Measurements from ENCODE around the gene LARP1. TPM values are rescaled to one million over a fixed set of nuclear protein-coding genes. Genes with fewer than 3 reads are reported as not detected.
A peak's percentile ranks its signal among the peaks of the same experiment; 100 is the strongest.

The LARP1 gene
- polyA plus RNA-seq, 4 donors: 16.8 to 104 (median 43.0) TPM

- H3K36me3 ChIP-seq (ENCODE audit: control insufficient read depth in 3 of 3, insufficient read depth in 2 of 3, low read depth in 1 of 3, low read length in 3 of 3): peaks cover 0 to 2% (median 0%) of the 10 kb centered on the region in 3 donors
- peak overlapping the region; percentile 5 to 88 (median 86) for H3K27ac ChIP-seq (ENCODE audit: low read depth in 1 of 3, low read length in 2 of 3)
- H3K4me1 ChIP-seq (ENCODE audit: control insufficient read depth in 3 of 3, insufficient read depth in 2 of 3, low read depth in 1 of 3, low read length in 2 of 3): peaks cover 0 to 19% (median 2%) of the 10 kb centered on the region in 3 donors
- no peaks in the 10 kb centered on the region for H3K27me3 ChIP-seq (ENCODE audit: control insufficient read depth in 3 of 3, insufficient read depth in 3 of 3, low read length in 3 of 3)
- peak; percentile 68 to 78 for DNase-seq
- WGBS, 3 donors: 17 to 60% (median 19%) methylated on average over 2 of the region's 2 CpGs
- H3K4me3 ChIP-seq (ENCODE audit: low read depth in 1 of 3, low read length in 3 of 3): peak overlapping the region in 1 of 3 donors; percentile 52
- FAIRE-seq: no peak
- no peaks in the 10 kb centered on the region for H3K9me3 ChIP-seq (ENCODE audit: control insufficient read depth in 2 of 2, insufficient read depth in 1 of 2, low read depth in 1 of 2, low read length in 1 of 2)
These were observed 41.5 kb upstream of the LARP1 start for GRCh38 chr5:154713615-154714125.

GRCh38 chr5:154714266-154714986 is 40.8 kb upstream of the LARP1 start:
- H3K4me3 ChIP-seq (ENCODE audit: low read depth in 1 of 3, low read length in 3 of 3): peak overlapping the region in 1 of 3 donors; percentile 22
- peaks cover 0 to 4% (median 0%) of the 10 kb centered on the region in 3 donors for H3K36me3 ChIP-seq (ENCODE audit: control insufficient read depth in 3 of 3, insufficient read depth in 2 of 3, low read depth in 1 of 3, low read length in 3 of 3)
- no peaks in the 10 kb centered on the region for H3K27me3 ChIP-seq (ENCODE audit: control insufficient read depth in 3 of 3, insufficient read depth in 3 of 3, low read length in 3 of 3)
- WGBS, 3 donors: 6 to 35% (median 14%) methylated on average over 10 of the region's 10 CpGs
- DNase-seq (peak; percentile 64 to 91), FAIRE-seq (no peak)
- peaks cover 0 to 19% (median 2%) of the 10 kb centered on the region in 3 donors for H3K4me1 ChIP-seq (ENCODE audit: control insufficient read depth in 3 of 3, insufficient read depth in 2 of 3, low read depth in 1 of 3, low read length in 2 of 3)
- H3K27ac ChIP-seq (ENCODE audit: low read depth in 1 of 3, low read length in 2 of 3): peak overlapping the region; percentile 45 to 87 (median 70)
- H3K9me3 ChIP-seq (ENCODE audit: control insufficient read depth in 2 of 2, insufficient read depth in 1 of 2, low read depth in 1 of 2, low read length in 1 of 2): no peaks in the 10 kb centered on the region

- Histone ChIP-seq H3K36me3 (ENCODE audit: control insufficient read depth in 3 of 3, insufficient read depth in 2 of 3, low read depth in 1 of 3, low read length in 3 of 3) (peaks cover 0 to 4% (median 2%) of the 10 kb centered on the region in 3 donors), H3K4me1 (ENCODE audit: control insufficient read depth in 3 of 3, insufficient read depth in 2 of 3, low read depth in 1 of 3, low read length in 2 of 3) (peaks cover 2 to 18% (median 3%) of the 10 kb centered on the region in 3 donors), H3K27me3 (ENCODE audit: control insufficient read depth in 3 of 3, insufficient read depth in 3 of 3, low read length in 3 of 3) (no peaks in the 10 kb centered on the region), H3K9me3 (ENCODE audit: control insufficient read depth in 2 of 2, insufficient read depth in 1 of 2, low read depth in 1 of 2, low read length in 1 of 2) (no peaks in the 10 kb centered on the region), H3K4me3 (ENCODE audit: low read depth in 1 of 3, low read length in 3 of 3) (no peak overlapping the region), H3K27ac (ENCODE audit: low read depth in 1 of 3, low read length in 2 of 3) (no peak overlapping the region)
- FAIRE-seq (no peak), DNase-seq (no peak)
- 73 to 84% (median 79%) methylated on average over 5 of the region's 5 CpGs for WGBS, 3 donors
These were observed 33.6 kb upstream of the LARP1 start for GRCh38 chr5:154721481-154722058.

- no peak for FAIRE-seq
- Histone ChIP-seq H3K27ac (ENCODE audit: low read depth in 1 of 3, low read length in 2 of 3) (no peak overlapping the region), H3K27me3 (ENCODE audit: control insufficient read depth in 3 of 3, insufficient read depth in 3 of 3, low read length in 3 of 3) (no peaks in the 10 kb centered on the region), H3K9me3 (ENCODE audit: control insufficient read depth in 2 of 2, insufficient read depth in 1 of 2, low read depth in 1 of 2, low read length in 1 of 2) (no peaks in the 10 kb centered on the region), H3K36me3 (ENCODE audit: control insufficient read depth in 3 of 3, insufficient read depth in 2 of 3, low read depth in 1 of 3, low read length in 3 of 3) (peaks cover 0 to 4% (median 2%) of the 10 kb centered on the region in 3 donors), H3K4me1 (ENCODE audit: control insufficient read depth in 3 of 3, insufficient read depth in 2 of 3, low read depth in 1 of 3, low read length in 2 of 3) (peaks cover 2 to 18% (median 3%) of the 10 kb centered on the region in 3 donors), H3K4me3 (ENCODE audit: low read depth in 1 of 3, low read length in 3 of 3) (no peak overlapping the region)
- no peak for DNase-seq
- WGBS, 3 donors: 79 to 88% (median 85%) methylated on average over 4 of the region's 4 CpGs
These were observed 33.1 kb upstream of the LARP1 start for GRCh38 chr5:154722097-154722496.

- H3K27ac ChIP-seq (ENCODE audit: low read depth in 1 of 3, low read length in 2 of 3): peak overlapping the region in 2 of 3 donors; percentile 80 to 84
- no peak for FAIRE-seq
- H3K9me3 ChIP-seq (ENCODE audit: control insufficient read depth in 2 of 2, insufficient read depth in 1 of 2, low read depth in 1 of 2, low read length in 1 of 2): no peaks in the 10 kb centered on the region
These were observed 32.2 kb upstream of the LARP1 start for GRCh38 chr5:154722936-154723335.

GRCh38 chr5:154723740-154724505 is 31.3 kb upstream of the LARP1 start:
- H3K4me3 ChIP-seq (ENCODE audit: low read depth in 1 of 3, low read length in 3 of 3): no peak overlapping the region
- DNase-seq (peak; percentile 82 to 94), FAIRE-seq (peak; percentile 86)
- H3K27me3 ChIP-seq (ENCODE audit: control insufficient read depth in 3 of 3, insufficient read depth in 3 of 3, low read length in 3 of 3): no peaks in the 10 kb centered on the region
- peaks cover 2 to 18% (median 3%) of the 10 kb centered on the region in 3 donors for H3K4me1 ChIP-seq (ENCODE audit: control insufficient read depth in 3 of 3, insufficient read depth in 2 of 3, low read depth in 1 of 3, low read length in 2 of 3)
- H3K27ac ChIP-seq (ENCODE audit: low read depth in 1 of 3, low read length in 2 of 3): peak overlapping the region; percentile 71 to 84 (median 80)
- peaks cover 0 to 2% (median 0%) of the 10 kb centered on the region in 3 donors for H3K36me3 ChIP-seq (ENCODE audit: control insufficient read depth in 3 of 3, insufficient read depth in 2 of 3, low read depth in 1 of 3, low read length in 3 of 3)
- 37 to 45% (median 43%) methylated on average over 2 of the region's 2 CpGs for WGBS, 3 donors
- no peaks in the 10 kb centered on the region for H3K9me3 ChIP-seq (ENCODE audit: control insufficient read depth in 2 of 2, insufficient read depth in 1 of 2, low read depth in 1 of 2, low read length in 1 of 2)

More at GRCh38 chr5:154722936-154723335, 32.2 kb upstream of the LARP1 start:
- WGBS, 3 donors: 64 to 79% (median 69%) methylated on average over 2 of the region's 2 CpGs
- Histone ChIP-seq H3K4me3 (ENCODE audit: low read depth in 1 of 3, low read length in 3 of 3) (no peak overlapping the region), H3K4me1 (ENCODE audit: control insufficient read depth in 3 of 3, insufficient read depth in 2 of 3, low read depth in 1 of 3, low read length in 2 of 3) (peaks cover 2 to 18% (median 3%) of the 10 kb centered on the region in 3 donors), H3K27me3 (ENCODE audit: control insufficient read depth in 3 of 3, insufficient read depth in 3 of 3, low read length in 3 of 3) (no peaks in the 10 kb centered on the region), H3K36me3 (ENCODE audit: control insufficient read depth in 3 of 3, insufficient read depth in 2 of 3, low read depth in 1 of 3, low read length in 3 of 3) (peaks cover 0 to 4% (median 2%) of the 10 kb centered on the region in 3 donors)
- peak; percentile 38 to 53 for DNase-seq

GRCh38 chr5:154727361-154727760 is 27.8 kb upstream of the LARP1 start:
- Histone ChIP-seq H3K9me3 (ENCODE audit: control insufficient read depth in 2 of 2, insufficient read depth in 1 of 2, low read depth in 1 of 2, low read length in 1 of 2) (peaks cover 0 to 9% of the 10 kb centered on the region in 2 donors), H3K27ac (ENCODE audit: low read depth in 1 of 3, low read length in 2 of 3) (no peak overlapping the region), H3K36me3 (ENCODE audit: control insufficient read depth in 3 of 3, insufficient read depth in 2 of 3, low read depth in 1 of 3, low read length in 3 of 3) (no peaks in the 10 kb centered on the region), H3K4me1 (ENCODE audit: control insufficient read depth in 3 of 3, insufficient read depth in 2 of 3, low read depth in 1 of 3, low read length in 2 of 3) (peaks cover 2 to 18% (median 3%) of the 10 kb centered on the region in 3 donors), H3K4me3 (ENCODE audit: low read depth in 1 of 3, low read length in 3 of 3) (no peak overlapping the region), H3K27me3 (ENCODE audit: control insufficient read depth in 3 of 3, insufficient read depth in 3 of 3, low read length in 3 of 3) (no peaks in the 10 kb centered on the region)
- no peak for DNase-seq
- WGBS, 3 donors: 13 to 50% (median 42%) methylated on average over 1 of the region's 1 CpG
- no peak for FAIRE-seq
